ENCODE results near the gene PTGFRN. TPM values are rescaled to one million over a fixed set of nuclear protein-coding genes. Genes with fewer than 3 reads are reported as not detected.
"Not testable (repeated sequence)": the region's sequence is repeated elsewhere in the genome, so short reads cannot be mapped to it uniquely, and the experiment has no call there.

Gene PTGFRN
- total RNA-seq, 1 donor from 2014 or later: 52.9 TPM

DNA sequence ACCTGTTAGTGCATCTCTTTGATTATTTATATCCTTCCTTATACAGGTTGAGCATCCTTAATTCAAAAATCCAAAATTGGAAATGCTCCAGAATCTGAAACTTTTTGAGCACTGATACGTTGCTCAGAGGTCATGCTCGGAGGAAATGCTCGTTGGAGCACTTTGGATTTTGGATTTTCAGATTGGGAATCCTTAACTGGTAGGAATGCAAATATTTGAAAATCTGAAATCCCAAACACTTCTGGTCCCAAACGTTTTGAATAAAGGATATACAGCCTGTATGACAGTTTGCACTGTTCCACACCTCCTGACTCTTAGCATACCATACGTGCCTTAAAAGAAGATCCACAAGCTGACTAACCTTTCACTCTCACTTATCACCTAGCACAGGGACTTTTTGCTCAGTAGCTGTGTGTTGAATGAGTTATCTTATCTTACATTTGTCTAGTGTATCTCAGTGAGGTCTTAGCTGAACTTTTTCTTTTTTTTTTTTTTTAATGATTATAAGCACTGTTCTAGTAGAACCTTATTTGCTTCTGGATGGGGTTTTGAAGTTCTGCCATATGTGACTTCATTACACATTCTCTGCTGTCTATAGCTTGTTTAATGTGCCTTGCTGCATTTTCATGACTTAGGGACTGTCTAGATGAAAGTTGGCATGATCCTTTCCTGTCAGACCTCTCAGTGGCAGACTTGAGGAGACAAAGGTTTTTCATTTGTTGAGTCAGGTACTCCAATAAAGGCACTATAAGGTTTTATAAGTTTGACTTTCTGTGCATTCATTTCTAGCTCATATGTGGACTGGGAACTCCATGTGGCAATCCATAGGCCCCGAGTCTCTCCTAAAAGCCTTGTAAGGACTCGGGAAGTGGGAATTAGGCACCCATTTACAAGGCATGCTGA is 21.6 kb downstream of the PTGFRN start:
- Mint-ChIP-seq H3K9me3 (ENCODE audit: unreplicated experiment) (no peaks in the 10 kb centered on the region), H3K4me1 (ENCODE audit: unreplicated experiment) (no peaks in the 10 kb centered on the region), H3K4me3 (ENCODE audit: unreplicated experiment) (no peak overlapping the region), H3K27me3 (ENCODE audit: unreplicated experiment) (no peaks in the 10 kb centered on the region), H3K27ac (ENCODE audit: unreplicated experiment) (no peak overlapping the region), H3K36me3 (ENCODE audit: unreplicated experiment) (no peaks in the 10 kb centered on the region)
- TF ChIP-seq, protein P1, sequence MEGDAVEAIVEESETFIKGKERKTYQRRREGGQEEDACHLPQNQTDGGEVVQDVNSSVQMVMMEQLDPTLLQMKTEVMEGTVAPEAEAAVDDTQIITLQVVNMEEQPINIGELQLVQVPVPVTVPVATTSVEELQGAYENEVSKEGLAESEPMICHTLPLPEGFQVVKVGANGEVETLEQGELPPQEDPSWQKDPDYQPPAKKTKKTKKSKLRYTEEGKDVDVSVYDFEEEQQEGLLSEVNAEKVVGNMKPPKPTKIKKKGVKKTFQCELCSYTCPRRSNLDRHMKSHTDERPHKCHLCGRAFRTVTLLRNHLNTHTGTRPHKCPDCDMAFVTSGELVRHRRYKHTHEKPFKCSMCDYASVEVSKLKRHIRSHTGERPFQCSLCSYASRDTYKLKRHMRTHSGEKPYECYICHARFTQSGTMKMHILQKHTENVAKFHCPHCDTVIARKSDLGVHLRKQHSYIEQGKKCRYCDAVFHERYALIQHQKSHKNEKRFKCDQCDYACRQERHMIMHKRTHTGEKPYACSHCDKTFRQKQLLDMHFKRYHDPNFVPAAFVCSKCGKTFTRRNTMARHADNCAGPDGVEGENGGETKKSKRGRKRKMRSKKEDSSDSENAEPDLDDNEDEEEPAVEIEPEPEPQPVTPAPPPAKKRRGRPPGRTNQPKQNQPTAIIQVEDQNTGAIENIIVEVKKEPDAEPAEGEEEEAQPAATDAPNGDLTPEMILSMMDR (IDR thresholded peaks at IDR 0.05): no peak
- DNase-seq (ENCODE audit: extremely low spot score, unreplicated experiment): no peak

DNA sequence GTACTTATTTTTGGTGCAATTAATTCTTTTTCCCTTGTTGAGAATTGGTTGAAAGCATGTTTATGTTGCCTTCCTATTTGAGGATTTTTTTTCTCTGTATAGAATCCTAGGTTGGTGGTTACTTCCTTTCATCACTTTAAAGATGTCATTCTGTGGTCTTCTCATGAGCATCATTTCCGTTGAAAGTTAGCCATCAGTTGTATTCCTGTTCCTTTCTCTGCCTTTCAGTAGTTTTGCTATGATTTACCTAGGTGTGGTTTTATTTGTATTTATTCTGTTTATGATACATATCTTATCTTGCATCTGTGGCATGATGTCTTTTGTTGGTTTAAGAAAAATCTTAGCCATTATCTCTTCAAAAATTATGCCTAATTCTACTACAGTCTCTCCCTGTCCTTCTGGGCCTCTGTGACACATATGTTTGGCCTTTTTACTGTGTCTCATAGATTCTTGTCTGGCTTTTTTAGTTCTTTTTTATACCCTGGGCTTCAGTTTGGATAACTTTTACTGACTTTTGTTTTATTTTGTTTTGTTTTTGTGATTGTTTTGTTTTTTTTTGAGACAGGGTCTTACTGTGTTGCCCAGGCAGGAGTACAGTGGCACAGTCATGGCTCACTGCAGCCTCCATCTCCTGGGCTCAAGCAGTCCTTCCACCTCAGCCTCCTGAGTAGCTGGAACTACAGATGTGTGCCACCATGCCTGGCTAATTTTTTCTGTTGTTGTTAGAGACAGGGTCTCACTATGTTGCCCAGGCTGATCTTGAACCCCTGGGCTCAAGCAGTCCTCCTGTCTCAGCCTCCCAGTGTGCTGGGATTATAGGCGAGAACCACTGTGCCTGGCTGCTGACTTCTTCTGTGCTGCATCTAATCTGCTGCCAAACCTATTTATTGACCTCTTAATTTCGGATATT is 24.1 kb downstream of the PTGFRN start:
- H3K36me3 Mint-ChIP-seq (ENCODE audit: unreplicated experiment): no peaks in the 10 kb centered on the region
- no peak overlapping the region for H3K4me3 Mint-ChIP-seq (ENCODE audit: unreplicated experiment)
- no peaks in the 10 kb centered on the region for H3K9me3 Mint-ChIP-seq (ENCODE audit: unreplicated experiment)
- no peaks in the 10 kb centered on the region for H3K27me3 Mint-ChIP-seq (ENCODE audit: unreplicated experiment)
- TF ChIP-seq, protein P1 (IDR thresholded peaks at IDR 0.05): no peak
- no peaks in the 10 kb centered on the region for H3K4me1 Mint-ChIP-seq (ENCODE audit: unreplicated experiment)
- H3K27ac Mint-ChIP-seq (ENCODE audit: unreplicated experiment): no peak overlapping the region
- DNase-seq (ENCODE audit: extremely low spot score, unreplicated experiment): no peak

DNA sequence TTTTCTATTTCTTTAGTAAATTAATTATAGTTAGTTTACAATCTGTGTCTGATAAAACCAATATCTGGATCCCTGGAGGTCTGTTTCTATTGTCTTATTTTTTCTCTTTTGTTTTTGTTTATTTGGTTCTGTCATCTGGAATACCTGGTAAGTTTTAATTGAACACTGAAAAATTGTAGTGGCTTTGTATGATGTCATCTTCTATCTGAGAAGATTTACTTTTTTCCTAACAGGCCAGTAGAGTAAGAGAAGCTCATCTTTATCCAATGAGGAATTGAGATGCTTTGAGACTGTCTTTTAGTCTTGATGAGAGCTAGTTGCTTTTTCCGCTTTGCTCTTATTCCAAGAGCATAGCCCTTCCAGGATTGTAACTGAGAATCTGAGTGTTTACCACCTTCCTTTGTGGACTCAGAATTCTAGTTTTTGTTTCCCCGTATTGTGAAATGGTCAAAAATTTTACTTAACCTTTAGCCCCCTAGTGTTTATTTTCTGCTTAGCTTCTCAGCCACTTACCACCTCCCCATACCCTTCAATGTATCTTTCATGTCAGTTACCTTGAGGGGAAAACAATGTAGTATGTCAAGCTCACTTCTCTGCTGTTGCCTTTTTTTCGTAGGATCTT is 25.0 kb downstream of the PTGFRN start:
- H3K27me3 Mint-ChIP-seq (ENCODE audit: unreplicated experiment): no peaks in the 10 kb centered on the region
- TF ChIP-seq, protein P1 (IDR thresholded peaks at IDR 0.05): peak; percentile 31
- no peak for DNase-seq (ENCODE audit: extremely low spot score, unreplicated experiment)
- no peak overlapping the region for H3K4me3 Mint-ChIP-seq (ENCODE audit: unreplicated experiment)
- H3K36me3 Mint-ChIP-seq (ENCODE audit: unreplicated experiment): peaks cover 1% of the 10 kb centered on the region
- H3K27ac Mint-ChIP-seq (ENCODE audit: unreplicated experiment): no peak overlapping the region
- H3K4me1 Mint-ChIP-seq (ENCODE audit: unreplicated experiment): no peaks in the 10 kb centered on the region
- no peaks in the 10 kb centered on the region for H3K9me3 Mint-ChIP-seq (ENCODE audit: unreplicated experiment)

DNA sequence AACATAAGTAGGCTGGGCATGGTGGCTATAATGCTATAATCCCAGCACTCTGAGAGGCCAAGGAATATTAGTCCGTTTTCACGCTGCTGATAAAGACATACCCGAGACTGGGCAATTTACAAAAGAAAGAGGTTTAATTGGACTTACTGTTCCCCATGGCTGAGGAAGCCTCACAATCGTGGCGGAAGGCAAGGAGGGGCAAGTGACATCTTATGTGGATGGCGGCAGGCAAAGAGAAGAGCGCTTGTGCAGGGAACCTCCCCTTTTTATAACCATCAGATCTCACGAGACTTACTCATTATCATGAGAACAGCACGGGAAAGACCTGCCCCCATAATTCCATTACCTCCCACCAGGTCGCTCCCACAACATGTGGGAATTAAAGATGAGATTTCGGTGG is 28.5 kb downstream of the PTGFRN start:
- Mint-ChIP-seq H3K27me3 (ENCODE audit: unreplicated experiment) (no peaks in the 10 kb centered on the region), H3K4me1 (ENCODE audit: unreplicated experiment) (peaks cover 9% of the 10 kb centered on the region), H3K9me3 (ENCODE audit: unreplicated experiment) (no peaks in the 10 kb centered on the region), H3K4me3 (ENCODE audit: unreplicated experiment) (no peak overlapping the region), H3K36me3 (ENCODE audit: unreplicated experiment) (peaks cover 3% of the 10 kb centered on the region), H3K27ac (ENCODE audit: unreplicated experiment) (no peak overlapping the region)
- TF ChIP-seq, protein P1 (IDR thresholded peaks at IDR 0.05): no peak
- no peak for DNase-seq (ENCODE audit: extremely low spot score, unreplicated experiment)

DNA sequence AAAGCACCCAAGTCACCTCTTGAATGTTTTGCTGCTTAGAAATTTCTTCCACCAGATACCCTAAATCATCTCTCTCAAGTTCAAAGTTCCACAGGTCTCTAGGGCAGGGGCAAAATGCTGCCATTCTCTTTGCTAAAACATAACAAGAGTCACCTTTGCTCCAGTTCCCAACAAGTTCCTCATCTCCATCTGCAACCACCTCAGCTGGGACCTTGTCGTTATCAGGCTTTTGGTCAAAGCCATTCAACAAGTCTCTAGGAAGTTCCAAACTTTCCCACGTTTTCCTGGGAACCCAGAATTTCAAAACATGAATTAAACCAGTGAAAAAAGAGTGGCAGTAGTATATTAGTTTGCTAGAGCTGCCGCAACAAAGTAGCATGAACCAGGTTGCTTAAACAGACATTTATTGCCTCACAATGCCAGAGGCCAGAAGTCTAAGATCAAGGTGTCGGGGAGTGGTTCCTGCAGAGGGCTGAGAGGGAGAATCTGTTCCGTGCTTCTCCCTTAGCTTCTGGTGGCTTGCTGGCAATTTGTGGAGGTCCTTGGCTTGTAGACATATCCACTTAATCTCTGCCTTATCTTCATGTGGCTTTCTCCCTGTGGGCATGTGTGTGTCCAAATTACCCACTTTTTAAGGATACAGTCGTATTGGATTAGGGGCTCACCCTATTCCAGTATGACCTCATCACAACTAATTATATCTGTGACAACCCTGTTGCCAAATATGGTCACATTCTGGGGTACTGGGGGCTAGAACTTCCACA is 30.2 kb downstream of the PTGFRN start:
- DNase-seq (ENCODE audit: extremely low spot score, unreplicated experiment); H3K4me3 Mint-ChIP-seq (ENCODE audit: unreplicated experiment); H3K27ac Mint-ChIP-seq (ENCODE audit: unreplicated experiment); H3K36me3 Mint-ChIP-seq (ENCODE audit: unreplicated experiment); H3K4me1 Mint-ChIP-seq (ENCODE audit: unreplicated experiment); H3K27me3 Mint-ChIP-seq (ENCODE audit: unreplicated experiment); H3K9me3 Mint-ChIP-seq (ENCODE audit: unreplicated experiment): not testable (repeated sequence)

All from osteocyte (in vitro differentiated cells).